Measurements from ENCODE around the gene PLSCR5. TPM values are rescaled to one million over a fixed set of nuclear protein-coding genes. Genes with fewer than 3 reads are reported as not detected.
A peak's percentile ranks its signal among the peaks of the same experiment; 100 is the strongest.

Gene PLSCR5
- total RNA-seq, 1 donor from 2014 or later = not detected

- H3K9me3 ChIP-seq = no peaks in the 10 kb centered on the region
- H3K27ac ChIP-seq = no peak overlapping the region
- DNase-seq (ENCODE audit: low spot score in 2 of 2) = no peak
- no peaks in the 10 kb centered on the region for H3K4me1 ChIP-seq
- H3K4me3 ChIP-seq = peak overlapping the region in 1 of 2 donors; percentile 24
- H3K36me3 ChIP-seq = no peaks in the 10 kb centered on the region
- intact Hi-C loops (cut with DNase I) = no loop called here
- H3K27me3 ChIP-seq = no peaks in the 10 kb centered on the region
- no peak for TF ChIP-seq CTCF (IDR thresholded peaks at IDR 0.05)
Observed at GRCh38 chr3:146550743-146551510, 54.2 kb downstream of the PLSCR5 start.

GRCh38 chr3:146550070-146550615 is 55.0 kb downstream of the PLSCR5 start:
- intact Hi-C loops (cut with DNase I) = no loop called here
- H3K27ac ChIP-seq = no peak overlapping the region
- no peak for DNase-seq (ENCODE audit: low spot score in 2 of 2)
- H3K27me3 ChIP-seq = no peaks in the 10 kb centered on the region
- no peaks in the 10 kb centered on the region for H3K9me3 ChIP-seq
- TF ChIP-seq CTCF (IDR thresholded peaks at IDR 0.05) = no peak
- H3K4me1 ChIP-seq = no peaks in the 10 kb centered on the region
- H3K4me3 ChIP-seq = peak overlapping the region; percentile 24 to 54
- H3K36me3 ChIP-seq = no peaks in the 10 kb centered on the region

GRCh38 chr3:146547235-146547835 is 57.8 kb downstream of the PLSCR5 start:
- no peak for TF ChIP-seq CTCF (IDR thresholded peaks at IDR 0.05)
- Histone ChIP-seq H3K4me3 (no peak overlapping the region), H3K27ac (no peak overlapping the region), H3K4me1 (peaks cover 0 to under 1% of the 10 kb centered on the region in 2 donors), H3K36me3 (no peaks in the 10 kb centered on the region), H3K27me3 (no peaks in the 10 kb centered on the region), H3K9me3 (no peaks in the 10 kb centered on the region)
- no peak for DNase-seq (ENCODE audit: low spot score in 2 of 2)
- intact Hi-C loops (cut with DNase I) = no loop called here

- no peak for DNase-seq (ENCODE audit: low spot score in 2 of 2)
- Histone ChIP-seq H3K4me3 (no peak overlapping the region), H3K4me1 (peaks cover 0 to 4% of the 10 kb centered on the region in 2 donors), H3K27ac (no peak overlapping the region), H3K9me3 (no peaks in the 10 kb centered on the region), H3K27me3 (no peaks in the 10 kb centered on the region), H3K36me3 (no peaks in the 10 kb centered on the region)
- intact Hi-C loops (cut with DNase I) = no loop called here
- no peak for TF ChIP-seq CTCF (IDR thresholded peaks at IDR 0.05)
Observed at GRCh38 chr3:146546366-146546965, 58.7 kb downstream of the PLSCR5 start.

- no peak for DNase-seq (ENCODE audit: low spot score in 2 of 2)
- H3K4me1 ChIP-seq = peaks cover 0 to 4% of the 10 kb centered on the region in 2 donors
- H3K4me3 ChIP-seq = peak overlapping the region; percentile 80 to 92
- intact Hi-C loops (cut with DNase I) = loop anchor here (2.0 to 5.0 kb wide), 2 partner anchors 76 to 383 kb away; partner anchors contain the start of genes PLOD2 and PLSCR2
- H3K36me3 ChIP-seq = no peaks in the 10 kb centered on the region
- no peaks in the 10 kb centered on the region for H3K9me3 ChIP-seq
- TF ChIP-seq CTCF (IDR thresholded peaks at IDR 0.05) = no peak
- H3K27ac ChIP-seq = peak overlapping the region; percentile 98
- H3K27me3 ChIP-seq = no peaks in the 10 kb centered on the region
Observed at GRCh38 chr3:146544929-146545528, 60.1 kb downstream of the PLSCR5 start.

Measured in ascending aorta (tissue), 2 donors.